ENCODE measurements around the gene SIM1.
"Not testable (repeated sequence)": the region's sequence is repeated elsewhere in the genome, so short reads cannot be mapped to it uniquely, and the experiment has no call there.

SIM1 gene

DNA sequence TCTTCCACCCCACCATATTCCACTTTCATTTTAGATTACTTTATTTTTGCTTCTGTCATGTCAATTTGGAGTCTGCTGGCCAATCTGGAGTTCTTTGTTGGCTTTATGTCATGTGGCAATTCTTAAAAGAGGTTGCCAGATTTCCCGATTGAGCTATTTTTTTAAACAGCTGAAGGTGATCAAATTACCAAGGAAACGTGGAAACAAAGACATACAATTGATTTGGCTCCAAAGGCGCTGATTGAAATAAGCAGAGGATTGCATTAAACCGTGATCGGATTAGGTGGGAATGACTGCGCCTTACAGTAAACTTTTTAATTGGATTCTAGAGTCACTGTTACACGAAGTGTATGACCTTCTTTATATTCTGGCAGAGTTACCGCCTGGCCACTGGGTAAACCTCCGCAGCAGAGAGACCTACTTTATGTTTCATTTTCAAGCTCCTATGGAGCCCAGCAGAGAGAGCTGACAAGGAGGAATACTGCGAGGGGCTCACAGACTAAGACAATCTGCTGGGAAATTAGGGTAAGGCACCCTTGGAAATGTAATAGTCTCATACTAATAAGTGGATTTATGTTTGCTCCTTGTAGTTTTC lies 37.9 kb downstream of the SIM1 start:
- no peak for DNase-seq (ENCODE audit: low read depth)

DNA sequence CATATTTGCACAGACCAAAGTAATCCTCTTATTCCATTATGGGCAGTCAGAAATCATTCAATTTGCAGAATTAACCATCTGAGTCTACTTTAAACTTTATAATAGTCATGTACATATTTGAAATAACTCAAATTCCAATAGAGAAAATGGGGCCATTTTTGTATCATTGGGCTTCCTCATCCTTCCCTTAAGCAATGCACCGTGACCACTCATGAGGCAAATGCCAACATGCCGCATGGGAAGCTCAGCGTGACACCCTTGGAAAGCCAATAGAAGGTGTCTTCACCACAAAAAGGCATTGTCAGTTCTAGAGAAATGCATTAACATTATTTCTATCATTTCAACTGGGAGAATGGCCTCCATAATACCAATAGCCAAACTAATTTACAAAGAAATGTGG lies 38.5 kb downstream of the SIM1 start:
- DNase-seq (ENCODE audit: low read depth) = no peak

DNA sequence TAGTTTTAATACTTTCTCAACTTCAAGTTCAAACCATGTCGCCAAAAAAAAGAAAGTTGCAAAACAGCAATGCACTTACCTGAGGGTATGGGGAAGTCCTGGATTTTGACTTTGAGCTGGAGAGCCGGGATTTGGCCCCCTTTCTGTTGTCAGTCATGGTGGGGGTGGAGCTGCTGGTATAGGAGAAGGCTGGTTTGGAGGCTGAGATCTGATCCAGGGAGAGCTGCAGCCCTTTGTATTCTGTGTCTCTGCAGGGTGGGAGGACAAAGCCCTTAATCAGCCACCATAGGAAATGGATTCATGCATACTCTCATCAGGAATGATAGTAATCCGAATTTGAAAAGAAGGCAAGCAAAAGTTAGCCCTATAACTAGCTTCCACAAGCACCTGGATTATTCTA lies 44.0 kb downstream of the SIM1 start:
- DNase-seq (ENCODE audit: low read depth) = no peak

DNA sequence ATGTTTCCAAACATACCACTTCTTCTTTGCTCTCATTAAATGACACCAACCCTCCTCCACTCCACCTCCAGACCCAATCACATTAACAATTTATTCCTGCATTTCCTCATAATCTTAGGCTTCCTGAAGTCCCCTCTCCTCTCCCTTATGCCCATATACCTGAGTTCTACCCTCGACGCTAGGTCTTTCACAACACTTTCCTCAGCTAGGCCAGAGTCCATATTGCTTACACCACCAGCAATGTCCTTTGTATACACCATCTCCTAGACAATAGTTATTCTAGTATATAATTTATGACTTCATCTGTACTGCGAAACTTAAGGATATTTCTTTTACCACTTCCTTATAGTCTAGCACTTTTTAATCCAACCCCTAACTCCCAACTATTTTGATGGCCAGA lies 47.7 kb downstream of the SIM1 start:
- DNase-seq (ENCODE audit: low read depth) = no peak

DNA sequence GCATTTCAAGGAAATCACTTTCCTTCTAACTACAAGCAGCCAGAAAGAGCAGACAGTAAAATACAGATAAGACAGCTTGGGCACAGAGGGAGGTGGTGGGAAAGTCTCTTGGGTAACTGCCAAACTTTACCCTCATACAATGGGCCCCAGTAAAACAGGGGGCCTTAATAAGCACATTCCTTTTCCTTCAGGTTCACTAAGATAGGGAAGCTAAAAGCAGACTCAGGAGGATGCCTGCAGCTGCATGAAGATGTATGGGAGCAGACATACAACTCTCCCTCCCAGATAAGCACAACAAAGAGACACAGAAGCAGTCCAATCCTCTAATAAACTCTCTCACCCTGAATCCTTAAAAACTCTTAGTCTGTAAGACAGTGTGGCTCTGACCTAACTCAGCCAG lies 49.0 kb downstream of the SIM1 start:
- no peak for DNase-seq (ENCODE audit: low read depth)

DNA sequence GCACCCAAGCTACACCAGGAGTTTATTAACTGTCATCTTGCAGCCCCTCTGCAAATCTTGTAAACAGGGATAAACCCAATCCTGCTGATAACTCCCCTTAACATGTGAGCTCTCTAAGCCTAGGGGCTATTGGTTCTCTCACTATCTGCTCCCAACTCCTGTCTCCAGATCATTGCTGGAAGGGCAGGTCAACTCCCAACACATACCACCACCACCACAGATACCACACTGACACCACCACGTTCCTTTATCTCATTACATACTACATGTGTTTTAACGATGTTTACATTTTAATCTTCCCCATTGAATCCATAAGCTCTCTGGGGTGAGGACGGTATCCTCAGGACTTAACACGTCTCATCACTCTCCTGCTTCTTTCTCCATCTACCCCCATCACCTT lies 51.8 kb downstream of the SIM1 start:
- no peak for DNase-seq (ENCODE audit: low read depth)

DNA sequence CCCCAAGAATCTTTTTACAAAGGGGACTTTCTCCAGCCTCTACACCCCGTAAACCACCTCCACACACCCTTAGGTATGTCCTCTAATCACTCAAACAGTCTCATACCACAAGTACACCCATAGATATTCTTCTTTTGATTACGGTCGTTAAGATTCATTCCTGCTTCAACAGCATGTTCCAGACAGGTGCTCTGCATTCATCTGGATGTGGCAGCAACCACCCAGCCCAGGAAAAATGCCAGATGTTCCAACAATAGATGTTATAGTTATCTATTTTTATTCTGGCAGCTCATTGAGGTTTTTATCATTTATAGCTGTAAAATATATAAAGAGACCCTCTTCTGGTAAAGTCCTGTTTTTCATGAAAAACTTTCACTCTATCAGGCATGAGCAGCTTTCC lies 60.7 kb downstream of the SIM1 start:
- DNase-seq (ENCODE audit: low read depth) = no peak

DNA sequence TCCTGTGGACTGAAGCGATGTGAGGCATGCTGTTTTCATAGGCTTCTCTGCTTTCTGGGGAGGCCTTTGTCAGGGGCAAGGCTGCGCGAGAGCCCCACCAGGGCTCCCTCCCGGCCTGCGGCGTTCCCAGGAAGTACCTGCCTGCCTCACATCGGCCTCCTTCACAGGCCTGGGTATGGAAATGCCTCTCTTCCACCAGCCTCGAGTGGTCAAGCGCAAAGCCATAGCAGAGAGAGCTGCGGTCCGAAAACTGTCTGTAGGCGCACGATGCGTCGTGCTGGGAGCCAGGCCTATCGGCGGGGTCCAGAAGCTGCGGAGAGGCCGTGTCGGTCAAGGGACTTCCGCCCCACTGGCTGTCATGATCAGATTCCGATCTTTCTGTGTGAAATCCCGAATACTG lies 71.2 kb downstream of the SIM1 start:
- DNase-seq (ENCODE audit: low read depth) = no peak

DNA sequence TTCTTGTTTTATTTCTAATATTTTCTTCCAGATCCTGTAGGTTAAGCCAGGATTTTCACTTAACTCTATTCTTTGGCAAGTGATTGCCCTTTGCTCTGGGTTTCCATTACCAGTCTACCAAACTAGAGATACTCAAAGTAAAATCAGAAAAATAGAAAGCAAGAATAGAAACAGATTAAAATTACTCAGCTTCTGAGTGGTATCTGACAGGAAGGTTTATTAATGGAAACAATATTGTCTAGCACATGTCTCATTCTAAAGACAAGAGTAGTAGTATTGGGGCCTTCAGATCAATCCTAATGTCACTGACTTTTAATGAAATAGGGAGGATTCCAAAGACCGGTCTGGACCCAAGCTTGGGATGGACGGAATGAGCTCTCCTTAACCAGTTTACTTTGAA lies 72.3 kb downstream of the SIM1 start:
- no peak for DNase-seq (ENCODE audit: low read depth)

DNA sequence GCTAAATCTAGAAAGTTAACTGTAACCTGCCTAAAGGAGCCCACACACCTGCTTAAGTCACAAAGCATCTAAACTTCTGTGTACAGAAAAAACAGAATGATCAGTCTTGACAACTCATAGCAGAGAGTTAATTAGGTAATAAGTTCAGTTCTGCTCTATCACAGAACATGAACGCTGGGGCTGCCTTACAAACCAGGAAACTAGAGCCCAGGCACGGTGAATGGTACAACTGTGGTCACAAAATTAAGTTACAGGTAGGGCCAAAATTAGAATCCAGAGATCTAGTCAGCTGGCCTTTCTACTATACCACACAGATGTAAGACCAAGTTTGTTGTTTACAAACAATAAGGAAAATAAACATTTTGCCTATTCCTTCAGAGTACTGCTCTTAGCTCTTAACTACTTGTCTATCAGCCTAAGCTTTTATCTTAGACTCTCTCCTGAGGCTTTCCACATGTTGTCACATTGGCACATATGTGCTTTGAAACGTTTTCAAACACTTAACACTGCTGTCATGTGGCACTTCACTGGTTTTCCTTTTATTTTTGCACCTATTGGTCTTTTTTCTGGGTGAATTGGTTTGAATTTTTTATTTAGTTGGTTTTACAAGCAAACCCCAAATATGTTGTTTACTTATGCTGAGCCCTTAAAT lies 75.7 kb downstream of the SIM1 start:
- no peak for DNase-seq (ENCODE audit: low read depth)

DNA sequence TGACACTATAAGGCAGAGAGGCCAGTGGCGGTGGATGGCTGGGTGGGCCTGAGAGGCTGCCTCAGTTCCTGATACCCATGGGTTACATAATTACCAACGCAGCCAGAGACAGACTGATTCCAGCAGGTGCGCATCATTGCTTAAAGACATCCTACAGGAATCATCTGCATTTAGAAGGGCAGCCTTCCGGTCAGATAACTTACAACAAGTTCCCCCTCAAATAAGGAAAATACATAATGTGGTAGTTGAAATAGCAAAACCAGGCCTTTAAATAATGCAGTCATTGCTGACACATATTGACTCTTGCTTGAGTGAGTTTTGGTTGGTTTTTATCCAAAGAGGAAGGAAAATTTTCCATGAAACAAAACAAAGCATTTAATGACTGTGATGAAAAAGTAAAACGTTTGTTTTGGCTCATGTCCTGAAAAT lies 81.9 kb downstream of the SIM1 start:
- no peak for DNase-seq (ENCODE audit: low read depth)

DNA sequence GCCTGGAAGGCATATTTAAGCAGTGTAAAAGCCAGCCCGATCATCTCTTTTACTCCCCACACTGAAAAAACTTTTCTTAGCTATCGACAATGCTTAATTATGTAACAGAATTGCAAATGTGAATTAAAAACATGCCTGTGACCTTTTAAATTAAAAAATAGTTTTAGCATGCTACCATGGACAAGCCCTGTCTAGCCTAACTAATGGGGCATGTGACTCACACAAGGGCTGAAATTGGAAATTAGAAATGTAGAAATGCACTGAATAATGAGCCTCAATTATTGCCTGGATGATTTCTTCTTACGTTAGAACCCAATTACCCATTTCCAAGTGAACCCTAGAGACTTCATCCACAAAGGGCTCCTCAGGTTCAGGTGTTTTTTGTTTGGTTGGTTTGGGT lies 82.7 kb downstream of the SIM1 start:
- no peak for DNase-seq (ENCODE audit: low read depth)

DNA sequence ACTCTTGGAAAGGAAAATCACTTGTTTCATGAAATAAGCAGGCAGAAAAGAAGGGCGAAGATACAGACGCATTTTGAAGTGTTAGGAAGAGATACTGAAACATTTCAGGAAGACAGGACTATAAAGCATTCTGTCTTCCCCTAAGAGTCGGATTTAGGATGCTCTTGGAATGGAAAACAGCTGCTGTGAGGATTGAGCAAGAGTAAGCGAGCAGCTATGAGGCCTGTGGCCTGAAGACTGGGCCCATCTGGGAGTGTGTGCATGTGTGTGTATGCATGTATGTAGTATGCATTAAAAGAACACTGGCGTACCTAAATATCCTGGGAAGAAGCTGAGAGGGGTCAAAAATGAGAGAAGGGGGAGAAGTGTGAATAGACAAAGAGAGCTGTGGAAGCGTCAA lies 83.6 kb downstream of the SIM1 start:
- DNase-seq (ENCODE audit: low read depth) = no peak

DNA sequence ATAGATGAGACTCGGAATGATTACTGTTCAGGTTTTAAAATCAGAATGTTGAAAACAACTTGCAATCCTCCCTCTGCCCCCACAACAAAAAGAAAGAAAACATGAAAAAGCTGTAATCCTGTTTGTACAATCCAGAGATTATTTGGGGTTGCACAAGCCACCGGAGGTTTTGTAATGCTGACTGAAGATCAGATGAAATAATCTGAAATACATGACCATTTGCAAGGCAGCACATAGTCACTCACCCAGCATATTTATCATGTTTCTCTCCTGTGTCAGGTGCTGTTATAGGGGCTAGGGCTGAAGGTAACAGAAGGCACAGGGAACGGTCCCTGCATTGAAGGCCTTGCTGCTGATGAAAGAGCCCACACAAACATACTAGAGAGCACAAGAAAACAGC lies 85.3 kb downstream of the SIM1 start:
- no peak for DNase-seq (ENCODE audit: low read depth)

DNA sequence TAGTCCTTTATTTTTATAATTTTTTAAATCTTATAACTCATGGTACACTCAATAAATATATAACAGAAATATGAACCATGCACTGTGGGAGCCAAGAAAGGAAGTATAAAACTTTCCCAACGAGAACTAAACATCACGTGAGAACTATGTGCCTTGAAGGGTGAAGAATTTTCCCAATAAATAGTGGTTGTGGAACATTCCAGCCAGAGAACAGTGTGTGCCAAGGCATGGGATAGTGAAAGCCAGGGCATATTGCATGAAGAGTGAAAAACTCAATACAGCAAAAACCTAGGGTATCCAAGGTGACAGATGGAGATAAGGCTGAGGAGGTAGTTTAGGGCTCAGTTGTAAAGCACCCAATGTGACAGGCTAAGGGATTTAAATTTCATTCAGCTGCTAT lies 86.1 kb downstream of the SIM1 start:
- DNase-seq (ENCODE audit: low read depth) = no peak

DNA sequence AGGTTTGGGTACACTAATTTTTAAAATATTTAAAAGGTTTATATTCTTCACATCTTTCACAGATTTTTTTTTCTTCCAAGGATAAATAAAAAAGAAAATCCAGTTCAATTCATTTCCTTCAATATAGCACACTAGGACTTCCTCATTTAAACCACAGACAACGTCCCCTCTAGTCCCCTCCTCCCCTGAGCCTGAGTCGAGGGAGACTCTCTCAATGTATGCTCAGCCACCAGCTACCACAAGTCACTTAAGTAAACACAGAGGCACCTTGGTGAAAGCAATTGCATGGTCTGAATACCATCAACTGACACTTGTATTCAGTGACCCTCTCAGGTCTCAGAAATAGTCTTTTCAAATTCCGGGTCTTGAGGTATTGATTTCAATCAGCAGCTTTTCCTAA lies 88.6 kb downstream of the SIM1 start:
- DNase-seq (ENCODE audit: low read depth) = no peak

DNA sequence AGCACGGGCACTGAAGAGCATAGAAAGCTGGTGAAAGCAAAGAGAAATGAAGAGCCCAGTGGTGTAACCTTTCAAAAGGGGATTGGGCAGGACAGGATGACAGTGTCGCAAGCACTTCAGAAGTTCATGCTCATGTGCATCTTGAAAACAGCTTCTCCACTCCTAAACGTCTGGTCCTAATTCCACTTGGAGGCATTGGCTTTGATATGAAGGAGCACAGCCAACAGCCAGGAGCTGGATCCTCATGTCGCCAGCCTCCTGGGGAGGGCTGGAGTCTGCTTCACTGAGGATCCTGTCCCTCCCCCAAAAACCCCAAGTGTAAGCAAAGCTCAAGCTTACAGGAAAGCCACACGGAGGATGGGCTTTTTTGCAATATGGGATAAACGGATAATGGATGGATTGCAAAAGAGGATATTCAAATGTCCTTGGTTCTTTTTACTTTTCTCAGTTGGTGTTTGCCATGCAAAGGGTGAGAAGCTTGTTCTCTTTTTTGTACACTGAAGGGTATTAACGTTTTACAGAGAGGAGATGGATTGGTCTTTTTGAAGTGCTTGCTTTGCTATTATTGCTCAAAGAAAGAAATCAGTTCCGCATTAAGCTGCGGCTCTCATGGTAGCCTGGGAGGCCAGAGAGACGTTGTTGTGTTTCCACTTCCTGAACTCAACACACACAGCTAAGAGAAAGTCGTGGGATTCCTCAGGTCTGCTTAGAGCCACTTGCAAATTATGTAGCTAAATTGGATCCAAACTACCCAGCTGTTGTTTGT lies 92.2 kb downstream of the SIM1 start:
- no peak for DNase-seq (ENCODE audit: low read depth)

DNA sequence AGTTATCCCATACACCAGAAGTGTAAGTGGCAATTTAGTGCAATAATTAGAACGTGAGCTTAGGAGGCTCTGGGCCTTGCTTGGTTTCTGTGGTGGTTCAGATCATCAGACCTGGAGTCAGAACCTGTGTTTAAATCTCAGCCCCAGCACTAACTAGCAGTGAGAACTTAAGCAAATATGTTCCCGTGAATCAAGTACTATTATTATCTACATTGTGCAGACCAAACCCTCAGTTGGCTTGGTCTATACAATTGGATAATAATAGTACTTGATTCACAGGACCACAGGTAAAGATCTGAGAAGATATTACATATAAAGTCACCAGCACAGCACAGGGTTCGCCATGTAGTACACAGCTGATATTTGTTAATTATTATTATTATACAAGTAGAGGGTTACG lies 93.1 kb downstream of the SIM1 start:
- no peak for DNase-seq (ENCODE audit: low read depth)

DNA sequence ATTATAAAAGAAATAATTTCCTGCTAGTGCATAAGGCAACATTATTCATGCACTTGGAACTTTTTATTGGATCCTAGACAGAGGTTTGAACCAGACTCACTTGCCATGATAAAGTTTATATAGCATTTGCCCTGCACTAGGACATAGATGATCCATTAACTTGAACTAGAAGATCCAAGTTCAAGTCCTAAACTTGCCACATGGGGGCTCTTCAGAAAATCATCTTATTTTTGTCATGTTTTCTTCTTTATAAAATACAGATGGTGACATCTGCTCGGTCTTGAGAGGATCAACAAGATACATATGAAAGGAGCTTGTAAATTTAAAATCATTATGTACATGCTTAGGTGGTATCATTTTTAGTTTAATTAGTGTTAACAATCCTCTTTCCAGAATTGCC lies 94.5 kb downstream of the SIM1 start:
- DNase-seq (ENCODE audit: low read depth) = no peak

DNA sequence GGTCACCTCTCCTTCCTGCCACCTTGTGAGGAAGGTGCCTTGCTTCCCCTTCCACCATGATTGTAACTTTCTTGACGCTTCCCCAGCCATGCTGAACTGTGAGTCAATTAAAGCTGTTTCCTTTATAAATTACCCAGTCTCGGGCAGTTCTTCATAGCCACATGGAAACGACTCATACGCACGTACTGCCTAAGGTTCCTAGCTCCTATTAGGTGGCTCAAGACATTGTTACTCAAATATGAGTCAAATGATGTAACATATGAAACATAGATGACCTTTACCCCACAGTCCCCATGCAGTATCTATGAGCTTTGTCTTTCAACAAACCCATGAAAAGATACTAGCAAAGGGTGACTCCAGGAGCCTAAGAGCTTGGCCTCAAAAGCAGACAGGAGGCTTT lies 98.3 kb downstream of the SIM1 start:
- DNase-seq (ENCODE audit: low read depth) = no peak

DNA sequence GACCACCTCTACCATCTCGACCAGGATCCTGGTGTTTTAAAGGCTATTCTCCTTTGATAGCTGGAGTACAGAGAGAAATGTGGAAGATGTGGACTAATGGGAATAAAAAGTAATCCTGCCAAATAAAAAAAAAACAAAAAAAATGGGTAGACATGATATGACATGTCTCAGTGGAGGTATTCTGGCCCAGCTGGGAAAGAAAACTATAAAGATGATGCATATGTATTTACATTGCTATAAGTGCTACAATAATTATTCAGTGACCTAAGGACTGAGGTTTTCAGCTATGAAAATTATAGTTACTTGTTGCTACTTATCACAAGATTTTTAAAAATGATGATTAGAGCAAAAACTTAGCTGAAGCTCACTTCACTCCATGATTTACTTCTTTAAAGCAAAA lies 101.1 kb downstream of the SIM1 start:
- no peak for DNase-seq (ENCODE audit: low read depth)

DNA sequence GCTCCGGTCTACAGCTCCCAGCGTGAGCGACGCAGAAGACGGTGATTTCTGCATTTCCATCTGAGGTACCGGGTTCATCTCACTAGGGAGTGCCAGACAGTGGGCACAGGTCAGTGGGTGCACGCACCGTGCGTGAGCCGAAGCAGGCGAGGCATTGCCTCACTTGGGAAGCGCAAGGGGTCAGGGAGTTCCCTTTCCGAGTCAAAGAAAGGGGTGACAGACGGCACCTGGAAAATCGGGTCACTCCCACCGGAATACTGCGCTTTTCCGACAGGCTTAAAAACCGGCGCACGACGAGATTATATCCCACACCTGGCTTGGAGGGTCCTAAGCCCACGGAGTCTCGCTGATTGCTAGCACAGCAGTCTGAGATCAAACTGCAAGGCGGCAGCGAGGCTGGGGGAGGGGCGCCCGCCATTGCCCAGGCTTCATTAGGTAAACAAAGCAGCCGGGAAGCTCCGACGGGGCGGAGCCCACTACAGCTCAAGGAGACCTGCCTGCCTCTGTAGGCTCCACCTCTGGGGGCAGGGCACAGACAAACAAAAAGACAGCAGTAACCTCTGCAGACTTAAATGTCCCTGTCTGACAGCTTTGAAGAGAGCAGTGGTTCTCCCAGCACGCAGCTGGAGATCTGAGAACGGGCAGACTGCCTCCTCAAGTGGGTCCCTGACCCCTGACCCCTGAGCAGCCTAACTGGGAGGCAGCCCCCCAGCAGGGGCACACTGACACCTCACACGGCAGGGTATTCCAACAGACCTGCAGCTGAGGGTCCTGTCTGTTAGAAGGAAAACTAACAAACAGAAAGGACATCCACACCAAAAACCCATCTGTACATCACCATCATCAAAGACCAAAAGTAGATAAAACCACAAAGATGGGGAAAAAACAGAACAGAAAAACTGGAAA lies 109.7 kb downstream of the SIM1 start:
- DNase-seq (ENCODE audit: low read depth) = not testable (repeated sequence)

Data from stimulated activated CD8-positive, alpha-beta memory T cell treated with anti-CD3 and anti-CD28 coated beads, Interleukin-15, amount 100 ng/mL, for 1 hour (primary cell).